ENCODE results near the gene PARP11.
"Not testable (repeated sequence)": the region's sequence is repeated elsewhere in the genome, so short reads cannot be mapped to it uniquely, and the experiment has no call there.

DNA sequence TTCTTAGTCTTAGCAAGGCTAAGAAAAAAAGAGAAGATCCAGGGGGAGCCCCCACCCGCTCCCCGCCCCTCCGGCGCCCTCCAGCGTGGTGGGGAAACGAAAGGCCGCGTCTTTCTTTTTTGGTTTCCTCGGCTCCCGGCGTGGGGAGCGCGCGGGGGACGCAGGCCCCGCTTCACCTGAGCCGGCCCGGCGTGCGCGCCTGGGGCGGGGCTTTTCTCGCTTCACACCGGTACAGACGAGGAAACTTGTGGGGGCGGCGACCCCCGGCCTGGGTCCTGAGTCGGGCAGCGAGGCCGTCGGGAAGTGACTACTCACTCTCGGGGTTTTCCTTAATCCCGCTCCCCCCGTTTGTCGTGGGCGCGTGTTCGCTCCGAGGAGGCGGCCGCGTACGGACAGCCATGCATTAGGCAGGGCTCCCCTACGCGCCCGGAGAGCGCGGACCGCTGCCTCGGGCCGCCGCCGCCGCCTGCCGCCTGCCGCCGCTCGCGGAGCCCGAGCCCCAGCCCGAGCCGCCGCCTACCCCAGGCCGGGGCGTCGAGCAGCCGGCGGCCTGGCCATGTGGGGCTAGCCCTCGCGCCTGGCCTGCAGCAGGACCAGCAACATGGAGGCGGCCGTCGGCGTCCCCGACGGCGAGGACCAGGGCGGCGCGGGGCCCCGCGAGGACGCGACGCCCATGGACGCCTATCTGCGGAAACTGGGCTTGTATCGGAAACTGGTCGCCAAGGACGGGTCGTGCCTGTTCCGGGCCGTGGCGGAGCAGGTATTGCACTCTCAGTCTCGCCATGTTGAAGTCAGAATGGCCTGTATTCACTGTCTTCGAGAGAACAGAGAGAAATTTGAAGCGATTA, 34.3 kb downstream of the PARP11 start:
- TF ChIP-seq, protein P1, sequence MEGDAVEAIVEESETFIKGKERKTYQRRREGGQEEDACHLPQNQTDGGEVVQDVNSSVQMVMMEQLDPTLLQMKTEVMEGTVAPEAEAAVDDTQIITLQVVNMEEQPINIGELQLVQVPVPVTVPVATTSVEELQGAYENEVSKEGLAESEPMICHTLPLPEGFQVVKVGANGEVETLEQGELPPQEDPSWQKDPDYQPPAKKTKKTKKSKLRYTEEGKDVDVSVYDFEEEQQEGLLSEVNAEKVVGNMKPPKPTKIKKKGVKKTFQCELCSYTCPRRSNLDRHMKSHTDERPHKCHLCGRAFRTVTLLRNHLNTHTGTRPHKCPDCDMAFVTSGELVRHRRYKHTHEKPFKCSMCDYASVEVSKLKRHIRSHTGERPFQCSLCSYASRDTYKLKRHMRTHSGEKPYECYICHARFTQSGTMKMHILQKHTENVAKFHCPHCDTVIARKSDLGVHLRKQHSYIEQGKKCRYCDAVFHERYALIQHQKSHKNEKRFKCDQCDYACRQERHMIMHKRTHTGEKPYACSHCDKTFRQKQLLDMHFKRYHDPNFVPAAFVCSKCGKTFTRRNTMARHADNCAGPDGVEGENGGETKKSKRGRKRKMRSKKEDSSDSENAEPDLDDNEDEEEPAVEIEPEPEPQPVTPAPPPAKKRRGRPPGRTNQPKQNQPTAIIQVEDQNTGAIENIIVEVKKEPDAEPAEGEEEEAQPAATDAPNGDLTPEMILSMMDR (IDR thresholded peaks at IDR 0.05; ENCODE audit: low read depth, low read length, missing input control): not testable (repeated sequence)
- TF ChIP-seq ATF3 (IDR thresholded peaks at IDR 0.05); HNF4G (IDR thresholded peaks at IDR 0.05); RAD21 (IDR thresholded peaks at IDR 0.05); TAF1 (conservative IDR thresholded peaks at IDR 0.05); YY1 (IDR thresholded peaks at IDR 0.05); SP1 (IDR thresholded peaks at IDR 0.05); EGR1 (IDR thresholded peaks at IDR 0.05; ENCODE audit: low read depth in 2 of 2); REST (IDR thresholded peaks at IDR 0.05); RXRA (IDR thresholded peaks at IDR 0.05); JUND (IDR thresholded peaks at IDR 0.05): not testable (repeated sequence)
- TF ChIP-seq, protein P2, sequence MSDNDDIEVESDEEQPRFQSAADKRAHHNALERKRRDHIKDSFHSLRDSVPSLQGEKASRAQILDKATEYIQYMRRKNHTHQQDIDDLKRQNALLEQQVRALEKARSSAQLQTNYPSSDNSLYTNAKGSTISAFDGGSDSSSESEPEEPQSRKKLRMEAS (IDR thresholded peaks at IDR 0.05): not testable (repeated sequence)
- TF ChIP-seq, protein P3, sequence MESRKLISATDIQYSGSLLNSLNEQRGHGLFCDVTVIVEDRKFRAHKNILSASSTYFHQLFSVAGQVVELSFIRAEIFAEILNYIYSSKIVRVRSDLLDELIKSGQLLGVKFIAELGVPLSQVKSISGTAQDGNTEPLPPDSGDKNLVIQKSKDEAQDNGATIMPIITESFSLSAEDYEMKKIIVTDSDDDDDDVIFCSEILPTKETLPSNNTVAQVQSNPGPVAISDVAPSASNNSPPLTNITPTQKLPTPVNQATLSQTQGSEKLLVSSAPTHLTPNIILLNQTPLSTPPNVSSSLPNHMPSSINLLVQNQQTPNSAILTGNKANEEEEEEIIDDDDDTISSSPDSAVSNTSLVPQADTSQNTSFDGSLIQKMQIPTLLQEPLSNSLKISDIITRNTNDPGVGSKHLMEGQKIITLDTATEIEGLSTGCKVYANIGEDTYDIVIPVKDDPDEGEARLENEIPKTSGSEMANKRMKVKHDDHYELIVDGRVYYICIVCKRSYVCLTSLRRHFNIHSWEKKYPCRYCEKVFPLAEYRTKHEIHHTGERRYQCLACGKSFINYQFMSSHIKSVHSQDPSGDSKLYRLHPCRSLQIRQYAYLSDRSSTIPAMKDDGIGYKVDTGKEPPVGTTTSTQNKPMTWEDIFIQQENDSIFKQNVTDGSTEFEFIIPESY (IDR thresholded peaks at IDR 0.05): not testable (repeated sequence)

All from liver (tissue), 3 donors.